ENCODE data around the gene ELFN1. TPM values are rescaled to one million over a fixed set of nuclear protein-coding genes. Genes with fewer than 3 reads are reported as not detected.

The ELFN1 gene
- total RNA-seq, 1 experiment from 2014 or later, result 0.69 TPM

DNA sequence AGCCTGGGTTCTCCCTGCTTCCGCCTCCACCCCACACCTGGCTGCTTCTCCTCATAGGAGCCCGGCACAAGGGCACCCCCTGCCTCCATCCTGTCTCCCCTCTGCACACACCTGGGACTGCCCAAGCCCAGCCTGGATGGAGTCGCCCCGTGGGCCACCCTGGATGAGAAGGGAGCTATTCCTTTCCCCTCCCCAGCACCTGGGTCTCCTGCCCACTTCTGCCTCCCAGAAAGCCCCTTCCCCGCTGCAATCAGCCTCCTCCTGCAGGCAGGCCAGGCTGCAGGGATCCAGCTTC, 45.2 kb downstream of the ELFN1 start:
- H4K20me1 ChIP-seq (ENCODE audit: low read length), result no peaks in the 10 kb centered on the region
- H3K9ac ChIP-seq (ENCODE audit: low read length), result no peak overlapping the region
- H3K27ac ChIP-seq (ENCODE audit: low read length), result no peak overlapping the region
- intact Hi-C loops (cut with micrococcal nuclease), result no loop called here
- DNase-seq (no peak), ATAC-seq (no peak)
- H3F3A ChIP-seq (ENCODE audit: low read length, unreplicated experiment), result no peaks in the 10 kb centered on the region
- H3K27me3 ChIP-seq (ENCODE audit: low read length), result no peaks in the 10 kb centered on the region
- ChIA-PET CTCF (no interaction called here), POLR2A (ENCODE audit: unreplicated experiment) (no interaction called here)
- H3K4me2 ChIP-seq (ENCODE audit: low read length), result no peak overlapping the region
- H3K36me3 ChIP-seq (ENCODE audit: low read depth, low read length), result no peaks in the 10 kb centered on the region
- no peaks in the 10 kb centered on the region for H3K9me3 ChIP-seq (ENCODE audit: low read length)
- TF ChIP-seq EZH2 (IDR thresholded peaks at IDR 0.05; ENCODE audit: low read length, unreplicated experiment), result no peak
- no peak for TF ChIP-seq EZH2phosphoT487 (IDR thresholded peaks at IDR 0.05; ENCODE audit: borderline replicate concordance, low read length)
- TF ChIP-seq, protein P1, sequence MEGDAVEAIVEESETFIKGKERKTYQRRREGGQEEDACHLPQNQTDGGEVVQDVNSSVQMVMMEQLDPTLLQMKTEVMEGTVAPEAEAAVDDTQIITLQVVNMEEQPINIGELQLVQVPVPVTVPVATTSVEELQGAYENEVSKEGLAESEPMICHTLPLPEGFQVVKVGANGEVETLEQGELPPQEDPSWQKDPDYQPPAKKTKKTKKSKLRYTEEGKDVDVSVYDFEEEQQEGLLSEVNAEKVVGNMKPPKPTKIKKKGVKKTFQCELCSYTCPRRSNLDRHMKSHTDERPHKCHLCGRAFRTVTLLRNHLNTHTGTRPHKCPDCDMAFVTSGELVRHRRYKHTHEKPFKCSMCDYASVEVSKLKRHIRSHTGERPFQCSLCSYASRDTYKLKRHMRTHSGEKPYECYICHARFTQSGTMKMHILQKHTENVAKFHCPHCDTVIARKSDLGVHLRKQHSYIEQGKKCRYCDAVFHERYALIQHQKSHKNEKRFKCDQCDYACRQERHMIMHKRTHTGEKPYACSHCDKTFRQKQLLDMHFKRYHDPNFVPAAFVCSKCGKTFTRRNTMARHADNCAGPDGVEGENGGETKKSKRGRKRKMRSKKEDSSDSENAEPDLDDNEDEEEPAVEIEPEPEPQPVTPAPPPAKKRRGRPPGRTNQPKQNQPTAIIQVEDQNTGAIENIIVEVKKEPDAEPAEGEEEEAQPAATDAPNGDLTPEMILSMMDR (conservative IDR thresholded peaks at IDR 0.05; ENCODE audit: low read depth, low read length), result no peak
- H2AFZ ChIP-seq (ENCODE audit: low read length), result no peak overlapping the region
- peaks cover 26% of the 10 kb centered on the region for H3K4me1 ChIP-seq (ENCODE audit: insufficient read depth, low read length)
- no TSS peak for BruUV-seq (replicated peaks)
- H3K4me3 ChIP-seq (ENCODE audit: low read length), result no peak overlapping the region
- no peaks in the 10 kb centered on the region for H3K9me2 ChIP-seq (replicated peaks; ENCODE audit: low read length)
- H3K79me2 ChIP-seq (ENCODE audit: low read length), result no peaks in the 10 kb centered on the region

DNA sequence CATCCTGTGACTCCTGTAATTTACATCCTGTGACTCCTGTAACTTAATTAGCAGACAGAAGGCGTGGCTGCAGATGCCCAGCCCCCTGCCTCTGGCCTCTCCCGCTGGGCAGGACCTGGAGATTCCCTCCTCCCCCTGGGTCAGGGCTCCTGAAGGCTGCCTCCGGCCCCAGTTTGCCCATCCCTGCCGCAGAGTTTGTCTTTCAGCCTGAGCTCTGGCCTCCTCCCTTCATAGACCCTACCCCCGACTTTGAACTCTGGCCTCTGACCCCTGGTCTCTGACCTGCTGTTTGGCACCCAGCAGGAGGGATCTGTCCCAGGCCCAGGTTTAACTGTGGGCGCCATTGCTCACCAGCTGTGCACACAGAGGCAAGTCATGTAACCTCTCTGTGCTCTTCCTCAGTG, 45.6 kb downstream of the ELFN1 start:
- intact Hi-C loops (cut with micrococcal nuclease), result no loop called here
- ChIA-PET CTCF (no interaction called here), POLR2A (ENCODE audit: unreplicated experiment) (no interaction called here)
- Histone ChIP-seq H3K36me3 (ENCODE audit: low read depth, low read length) (no peaks in the 10 kb centered on the region), H2AFZ (ENCODE audit: low read length) (no peak overlapping the region), H3K27me3 (ENCODE audit: low read length) (no peaks in the 10 kb centered on the region), H3K27ac (ENCODE audit: low read length) (no peak overlapping the region), H3K9me3 (ENCODE audit: low read length) (no peaks in the 10 kb centered on the region), H4K20me1 (ENCODE audit: low read length) (no peaks in the 10 kb centered on the region), H3K4me3 (ENCODE audit: low read length) (no peak overlapping the region), H3K4me2 (ENCODE audit: low read length) (no peak overlapping the region), H3F3A (ENCODE audit: low read length, unreplicated experiment) (no peaks in the 10 kb centered on the region), H3K9ac (ENCODE audit: low read length) (no peak overlapping the region), H3K9me2 (replicated peaks; ENCODE audit: low read length) (no peaks in the 10 kb centered on the region), H3K4me1 (ENCODE audit: insufficient read depth, low read length) (peaks cover 26% of the 10 kb centered on the region), H3K79me2 (ENCODE audit: low read length) (no peaks in the 10 kb centered on the region)
- ATAC-seq (no peak; the same call in 1 of the 2 replicates), DNase-seq (no peak)
- no TSS peak for BruUV-seq (replicated peaks)
- TF ChIP-seq, protein P1 (conservative IDR thresholded peaks at IDR 0.05; ENCODE audit: low read depth, low read length), result no peak
- no peak for TF ChIP-seq EZH2phosphoT487 (IDR thresholded peaks at IDR 0.05; ENCODE audit: borderline replicate concordance, low read length)
- TF ChIP-seq EZH2 (IDR thresholded peaks at IDR 0.05; ENCODE audit: low read length, unreplicated experiment), result no peak

DNA sequence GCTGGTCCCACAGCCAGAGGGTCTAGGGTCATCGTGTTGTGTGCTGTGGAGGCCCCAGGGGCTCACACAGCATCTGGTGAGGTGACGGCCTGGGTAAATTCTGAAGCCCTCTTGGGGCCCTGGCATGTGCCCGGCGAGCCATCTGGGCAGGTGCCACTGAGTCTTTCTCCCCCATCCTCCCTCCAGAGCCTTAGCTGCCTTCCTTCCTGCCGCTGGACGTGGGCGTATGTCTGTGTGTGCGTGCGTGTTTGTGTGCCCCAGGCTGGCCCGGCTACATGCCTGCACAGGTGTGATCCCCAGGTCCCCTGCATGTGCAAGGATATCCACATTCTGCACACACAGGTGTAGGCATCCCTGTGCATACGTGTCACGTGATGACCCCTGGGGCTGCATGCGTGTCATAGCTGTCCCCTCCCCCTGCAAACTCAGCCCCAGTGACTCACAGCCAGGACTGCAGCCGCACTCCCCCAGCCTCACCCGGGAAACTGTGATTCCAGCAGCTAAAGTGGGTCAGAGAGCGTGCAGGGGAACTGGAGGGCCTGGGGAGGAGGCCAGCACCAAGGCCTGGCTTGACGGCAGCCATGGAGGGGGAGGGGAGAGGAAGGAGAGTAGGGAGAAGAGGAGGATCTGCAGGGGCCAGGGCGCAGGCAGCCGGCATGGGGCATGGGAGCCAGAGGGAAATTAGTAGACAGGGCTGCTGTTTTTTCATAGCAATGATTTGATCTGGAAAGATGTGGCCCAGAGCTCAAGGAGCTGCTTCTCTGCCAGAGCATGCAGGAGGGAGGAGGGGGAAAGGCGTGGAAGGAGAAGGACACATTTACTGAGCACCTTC, 46.4 kb downstream of the ELFN1 start:
- ChIA-PET POLR2A (ENCODE audit: unreplicated experiment) (no interaction called here), CTCF (interaction anchor here (0.6 kb wide), 1 partner anchor 668 kb away, joined by 3 read pairs; no protein-coding TSS in a partner anchor)
- H3K4me2 ChIP-seq (ENCODE audit: low read length), result peak overlapping the region; percentile 74
- H2AFZ ChIP-seq (ENCODE audit: low read length), result peak overlapping the region; percentile 46
- H3K4me1 ChIP-seq (ENCODE audit: insufficient read depth, low read length), result peaks cover 26% of the 10 kb centered on the region
- BruUV-seq (replicated peaks), result no TSS peak
- no peaks in the 10 kb centered on the region for H3K79me2 ChIP-seq (ENCODE audit: low read length)
- no peak for TF ChIP-seq EZH2phosphoT487 (IDR thresholded peaks at IDR 0.05; ENCODE audit: borderline replicate concordance, low read length)
- TF ChIP-seq, protein P1 (conservative IDR thresholded peaks at IDR 0.05; ENCODE audit: low read depth, low read length), result no peak
- no peak for TF ChIP-seq EZH2 (IDR thresholded peaks at IDR 0.05; ENCODE audit: low read length, unreplicated experiment)
- H3K9me3 ChIP-seq (ENCODE audit: low read length), result no peaks in the 10 kb centered on the region
- no peaks in the 10 kb centered on the region for H3K9me2 ChIP-seq (replicated peaks; ENCODE audit: low read length)
- H3K36me3 ChIP-seq (ENCODE audit: low read depth, low read length), result no peaks in the 10 kb centered on the region
- H3F3A ChIP-seq (ENCODE audit: low read length, unreplicated experiment), result no peaks in the 10 kb centered on the region
- peak overlapping the region; percentile 29 for H3K27ac ChIP-seq (ENCODE audit: low read length)
- intact Hi-C loops (cut with micrococcal nuclease), result no loop called here
- H3K9ac ChIP-seq (ENCODE audit: low read length), result no peak overlapping the region; the same call in 1 of the 2 replicates
- H4K20me1 ChIP-seq (ENCODE audit: low read length), result no peaks in the 10 kb centered on the region
- H3K4me3 ChIP-seq (ENCODE audit: low read length), result no peak overlapping the region; the same call in 1 of the 2 replicates
- peak; percentile 78 for ATAC-seq
- peak; percentile 82 for DNase-seq
- H3K27me3 ChIP-seq (ENCODE audit: low read length), result no peaks in the 10 kb centered on the region
